Embryonic facial prominence (tissue), 1 donor: Measurements from ENCODE around the gene SORL1.

ENCODE experiments used
- DNase-seq: peaks from one replicate; pipeline ENCODE4 v3.0.0-alpha.2; 2016; ENCODE audit errors: extremely low spot score

SORL1 gene

GRCh38 chr11:121587182-121587581 is 135.1 kb downstream of the SORL1 start:
- DNase-seq, result no peak

- DNase-seq, result no peak
Measured at GRCh38 chr11:121588747-121589146, 136.6 kb downstream of the SORL1 start.

- DNase-seq, result no peak
Measured at GRCh38 chr11:121589946-121590537, 137.9 kb downstream of the SORL1 start.

- no peak for DNase-seq
Measured at GRCh38 chr11:121590772-121591404, 138.8 kb downstream of the SORL1 start.

GRCh38 chr11:121591405-121592033 is 139.4 kb downstream of the SORL1 start:
- DNase-seq, result peak; percentile 61

GRCh38 chr11:121592708-121593107 is 140.6 kb downstream of the SORL1 start:
- DNase-seq, result no peak

GRCh38 chr11:121595717-121596161 is 143.6 kb downstream of the SORL1 start:
- no peak for DNase-seq

- no peak for DNase-seq
Measured at GRCh38 chr11:121596195-121597155, 144.4 kb downstream of the SORL1 start.

GRCh38 chr11:121603316-121603715 is 151.2 kb downstream of the SORL1 start:
- no peak for DNase-seq

GRCh38 chr11:121604152-121604551 is 152.0 kb downstream of the SORL1 start:
- DNase-seq, result no peak

- DNase-seq, result no peak
Measured at GRCh38 chr11:121606354-121606753, 154.2 kb downstream of the SORL1 start.

- no peak for DNase-seq
Measured at GRCh38 chr11:121607341-121607740, 155.2 kb downstream of the SORL1 start.

- DNase-seq, result no peak
Measured at GRCh38 chr11:121608545-121609098, 156.5 kb downstream of the SORL1 start.

- DNase-seq, result no peak
Measured at GRCh38 chr11:121610706-121611105, 158.6 kb downstream of the SORL1 start.

GRCh38 chr11:121611242-121611641 is 159.1 kb downstream of the SORL1 start:
- no peak for DNase-seq

- no peak for DNase-seq
Measured at GRCh38 chr11:121613724-121614123, 161.6 kb downstream of the SORL1 start.

- no peak for DNase-seq
Measured at GRCh38 chr11:121614636-121615240, 162.6 kb downstream of the SORL1 start.

- DNase-seq, result no peak
Measured at GRCh38 chr11:121615501-121615900, 163.4 kb downstream of the SORL1 start.

GRCh38 chr11:121618516-121618915 is 166.4 kb downstream of the SORL1 start:
- no peak for DNase-seq

- no peak for DNase-seq
Measured at GRCh38 chr11:121625777-121626506, 173.8 kb downstream of the SORL1 start.

GRCh38 chr11:121626507-121626875 is 174.4 kb downstream of the SORL1 start:
- no peak for DNase-seq
